H9 (cell line): ENCODE measurements around the gene DCUN1D4. TPM values are rescaled to one million over a fixed set of nuclear protein-coding genes. Genes with fewer than 3 reads are reported as not detected.

Source experiments
- DNase-seq: peaks from one replicate; pipeline ENCODE4 v3.0.0-alpha.2; 2017
- H2AFZ ChIP-seq: one replicate; pipeline ENCODE4 v1.6.1; 2013; ENCODE audit warnings: mild to moderate bottlenecking, low read length, control low read depth, moderate library complexity
- H2AK5ac ChIP-seq: 2 replicates; pipeline ENCODE4 v1.6.1; 2013; ENCODE audit warnings: low read length, control low read depth, mixed read lengths; ENCODE audit not compliant: insufficient read length
- H2BK120ac ChIP-seq: one replicate; pipeline ENCODE4 v1.6.1; 2013; ENCODE audit warnings: low read depth, mild to moderate bottlenecking, low read length, control low read depth, inconsistent platforms; ENCODE audit not compliant: poor library complexity, severe bottlenecking
- H2BK12ac ChIP-seq: 2 replicates; pipeline ENCODE4 v1.6.1; 2013; ENCODE audit warnings: low read length, control low read depth, mixed read lengths, low read depth; ENCODE audit not compliant: insufficient read length
- H2BK15ac ChIP-seq: 2 replicates; pipeline ENCODE4 v1.6.1; 2013; ENCODE audit warnings: low read depth, low read length, control low read depth
- H2BK20ac ChIP-seq: one replicate; pipeline ENCODE4 v1.6.1; 2013; ENCODE audit warnings: low read depth, mild to moderate bottlenecking, low read length, control low read depth, inconsistent platforms; ENCODE audit not compliant: poor library complexity, severe bottlenecking
- H2BK5ac ChIP-seq: 2 replicates; pipeline ENCODE4 v1.6.1; 2013; ENCODE audit warnings: low read length, control low read depth, mixed read lengths; ENCODE audit not compliant: insufficient read length
- H3K14ac ChIP-seq: 2 replicates; pipeline ENCODE4 v1.6.1; 2013; ENCODE audit warnings: low read length, control low read depth; ENCODE audit not compliant: insufficient read depth
- H3K18ac ChIP-seq: 2 replicates; pipeline ENCODE4 v1.6.1; 2013; ENCODE audit warnings: low read depth, mild to moderate bottlenecking, mixed read lengths, low read length, control low read depth; ENCODE audit not compliant: insufficient read length
- H3K23ac ChIP-seq: 2 replicates; pipeline ENCODE4 v1.6.1; 2013; ENCODE audit warnings: low read length, control low read depth, mixed read lengths, low read depth; ENCODE audit not compliant: insufficient read length
- H3K23me2 ChIP-seq: 2 replicates; pipeline ENCODE4 v1.6.1; 2013; ENCODE audit warnings: low read depth, mild to moderate bottlenecking, mixed read lengths, low read length, control low read depth; ENCODE audit not compliant: insufficient read length, poor library complexity, severe bottlenecking
- H3K27ac ChIP-seq: 2 replicates; pipeline ENCODE4 v1.5.1; 2013; ENCODE audit warnings: low read length, control low read depth, mixed read lengths, low read depth; ENCODE audit not compliant: insufficient read length
- H3K27me3 ChIP-seq: 2 replicates; pipeline ENCODE4 v1.6.1; 2013; ENCODE audit warnings: low read length, control low read depth, inconsistent platforms; ENCODE audit not compliant: insufficient read depth
- H3K4ac ChIP-seq: 2 replicates; pipeline ENCODE4 v1.6.1; 2013; ENCODE audit warnings: low read depth, mild to moderate bottlenecking, control low read depth, inconsistent platforms, low read length, moderate library complexity
- H3K4me1 ChIP-seq: 2 replicates; pipeline ENCODE4 v1.6.1; 2013; ENCODE audit warnings: low read length, control low read depth, inconsistent platforms; ENCODE audit not compliant: insufficient read depth
- H3K4me2 ChIP-seq: 2 replicates; pipeline ENCODE4 v1.6.1; 2013; ENCODE audit warnings: low read length, control low read depth, mixed read lengths; ENCODE audit not compliant: insufficient read length, insufficient read depth
- H3K56ac ChIP-seq: 2 replicates; pipeline ENCODE4 v1.6.1; 2013; ENCODE audit warnings: low read depth, mild to moderate bottlenecking, mixed read lengths, low read length, control low read depth; ENCODE audit not compliant: insufficient read length
- H3K79me1 ChIP-seq: 2 replicates; pipeline ENCODE4 v1.6.1; 2013; ENCODE audit warnings: low read depth, mild to moderate bottlenecking, moderate library complexity, low read length, control low read depth, inconsistent platforms; ENCODE audit not compliant: insufficient read depth, poor library complexity, severe bottlenecking
- H3K79me2 ChIP-seq: 2 replicates; pipeline ENCODE4 v1.6.1; 2013; ENCODE audit warnings: low read length, control low read depth, inconsistent platforms; ENCODE audit not compliant: insufficient read depth
- H3K9ac ChIP-seq: 2 replicates; pipeline ENCODE4 v1.6.1; 2013; ENCODE audit warnings: low read length, control low read depth, mixed read lengths; ENCODE audit not compliant: insufficient read length; ENCODE audit errors: extremely low read depth
- H3K9me3 ChIP-seq: one replicate; pipeline ENCODE4 v1.6.1; 2013; ENCODE audit warnings: low read depth, low read length, inconsistent platforms; ENCODE audit not compliant: control insufficient read depth
- H3T11ph ChIP-seq: one replicate; pipeline ENCODE4 v1.6.1; 2013; ENCODE audit warnings: mild to moderate bottlenecking, low read length, control low read depth, inconsistent platforms
- H4K20me1 ChIP-seq: one replicate; pipeline ENCODE4 v1.6.1; 2013; ENCODE audit not compliant: control insufficient read depth, insufficient read length, insufficient read depth
- H4K5ac ChIP-seq: 2 replicates; pipeline ENCODE4 v1.6.1; 2013; ENCODE audit warnings: low read depth, mild to moderate bottlenecking, mixed read lengths, low read length, control low read depth; ENCODE audit not compliant: insufficient read length
- H4K8ac ChIP-seq: replicated peaks from 2 replicates; pipeline ENCODE4 v1.6.1; 2013; ENCODE audit warnings: low read length, control low read depth, mixed read lengths, low read depth; ENCODE audit not compliant: insufficient read length
- H4K91ac ChIP-seq: 2 replicates; pipeline ENCODE4 v1.6.1; 2013; ENCODE audit warnings: low read depth, mild to moderate bottlenecking, moderate library complexity, mixed read lengths, low read length, control low read depth; ENCODE audit not compliant: insufficient read length
- H3K27ac Mint-ChIP-seq, 3 experiments: 2 replicates in 2 of 3; 3 replicates in 1 of 3; pipeline ENCODE4 v1.8.0; 2020 to 2021; ENCODE audit warnings: mixed read lengths in 3 of 3, mild to moderate bottlenecking in 1 of 3, moderate library complexity in 1 of 3
- H3K27me3 Mint-ChIP-seq: 2 replicates; pipeline ENCODE4 v1.8.0; 2021; ENCODE audit warnings: low read depth, mild to moderate bottlenecking, moderate library complexity, mixed read lengths
- H3K36me3 Mint-ChIP-seq, 3 experiments: 2 replicates in 2 of 3; 3 replicates in 1 of 3; pipeline ENCODE4 v1.8.0; 2020 to 2021; ENCODE audit warnings: low read depth in 3 of 3, mixed read lengths in 3 of 3; ENCODE audit not compliant: insufficient read depth in 1 of 3
- H3K4me1 Mint-ChIP-seq, 2 experiments: 2 replicates each; pipeline ENCODE4 v1.8.0; 2020; ENCODE audit warnings: mixed read lengths in 2 of 2
- H3K4me3 Mint-ChIP-seq, 2 experiments: 2 replicates in 1 of 2; 3 replicates in 1 of 2; pipeline ENCODE4 v1.8.0; 2020 to 2021; ENCODE audit warnings: mild to moderate bottlenecking in 2 of 2, mixed read lengths in 2 of 2, moderate library complexity in 1 of 2
- H3K9me3 Mint-ChIP-seq, 2 experiments: 2 replicates in 1 of 2; 3 replicates in 1 of 2; pipeline ENCODE4 v1.8.0; 2020; ENCODE audit warnings: mild to moderate bottlenecking in 2 of 2, mixed read lengths in 2 of 2, moderate library complexity in 1 of 2
- WGBS: extraction: QIAGEN DNeasy Blood & Tissue Kit; methylation state at CpG from one replicate; pipeline ENCODE4 v1.1.7; 2013; ENCODE audit warnings: missing lambda C conversion rate, low lambda C conversion rate, mixed read lengths; ENCODE audit not compliant: insufficient read length; ENCODE audit errors: extremely low coverage; 5-methylcytosine and 5-hydroxymethylcytosine counted together
- total RNA-seq: library from RNA; stranded (reverse); gene quantifications from 2 replicates; pipeline ENCODE4 v1.2.1, GENCODE V29; 2021
- TF ChIP-seq, protein P1 (sequence below): fragments of 200-600 bp; sonication (generic); conservative IDR thresholded peaks from 3 replicates; pipeline ENCODE4 v1.8.0; 2021; ENCODE audit warnings: antibody characterized with exemption, mild to moderate bottlenecking

The DCUN1D4 gene
- total RNA-seq, 1 experiment from 2014 or later: 46.7 TPM

DNA sequence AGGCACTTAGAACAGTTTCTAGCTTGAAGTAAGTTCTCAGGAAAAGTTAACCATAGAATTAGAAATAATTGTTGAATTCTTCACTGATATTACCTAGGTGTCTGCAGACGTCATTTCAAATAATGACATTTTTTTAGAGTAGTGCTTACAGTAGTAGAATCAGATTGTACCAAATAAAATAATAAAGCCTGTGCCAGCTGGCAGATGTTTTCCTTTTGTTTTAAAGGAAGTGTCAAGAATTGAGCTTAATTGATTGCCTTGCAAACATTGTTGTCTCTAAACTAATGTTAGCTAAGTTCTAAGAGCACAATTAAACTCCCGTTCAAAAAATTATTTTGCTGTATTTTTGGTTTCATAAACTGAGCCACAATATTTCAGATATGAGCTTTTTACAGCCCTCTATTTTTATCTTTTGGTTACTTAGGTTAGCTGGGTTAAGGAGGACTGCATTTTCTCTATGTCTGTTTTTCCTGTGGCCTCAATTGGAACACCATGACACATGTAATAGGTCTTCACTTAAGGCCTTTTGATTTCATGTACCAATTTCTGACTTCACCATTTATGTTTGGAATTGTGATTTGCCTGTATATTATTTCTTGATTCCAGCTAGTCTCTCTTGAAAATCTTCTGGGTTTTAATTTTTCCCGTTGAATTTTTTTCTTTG lies 64.2 kb downstream of the DCUN1D4 start:
- H2BK12ac ChIP-seq: no peak overlapping the region
- H3K23ac ChIP-seq: no peak overlapping the region
- H3K27ac ChIP-seq: no peak overlapping the region
- Mint-ChIP-seq H3K27me3 (no peaks in the 10 kb centered on the region), H3K27ac (no peak overlapping the region), H3K4me3 (no peak overlapping the region), H3K9me3 (no peaks in the 10 kb centered on the region), H3K36me3 (peaks cover 21 to 53% (median 44%) of the 10 kb centered on the region in 3 experiments; a peak in 6 of 7 replicates), H3K4me1 (no peaks in the 10 kb centered on the region)
- no peak overlapping the region for H4K91ac ChIP-seq
- H3K9ac ChIP-seq: no peak overlapping the region
- H2BK20ac ChIP-seq: no peak overlapping the region
- no peak overlapping the region for H3K56ac ChIP-seq
- no peak overlapping the region for H3K4ac ChIP-seq
- H3K4me1 ChIP-seq: no peaks in the 10 kb centered on the region
- no peak overlapping the region for H4K8ac ChIP-seq
- H3K79me1 ChIP-seq: no peaks in the 10 kb centered on the region
- WGBS: no CpG with 5 or more reads among the region's 3 CpGs
- H3K23me2 ChIP-seq: no peaks in the 10 kb centered on the region
- H4K20me1 ChIP-seq: no peaks in the 10 kb centered on the region
- H3K4me2 ChIP-seq: no peak overlapping the region
- H2BK5ac ChIP-seq: no peak overlapping the region
- no peak overlapping the region for H2AFZ ChIP-seq
- no peak overlapping the region for H3K18ac ChIP-seq
- DNase-seq: no peak
- no peak overlapping the region for H3T11ph ChIP-seq
- H3K9me3 ChIP-seq: no peaks in the 10 kb centered on the region
- H3K14ac ChIP-seq: no peak overlapping the region
- H3K79me2 ChIP-seq: no peaks in the 10 kb centered on the region
- TF ChIP-seq, protein P1, sequence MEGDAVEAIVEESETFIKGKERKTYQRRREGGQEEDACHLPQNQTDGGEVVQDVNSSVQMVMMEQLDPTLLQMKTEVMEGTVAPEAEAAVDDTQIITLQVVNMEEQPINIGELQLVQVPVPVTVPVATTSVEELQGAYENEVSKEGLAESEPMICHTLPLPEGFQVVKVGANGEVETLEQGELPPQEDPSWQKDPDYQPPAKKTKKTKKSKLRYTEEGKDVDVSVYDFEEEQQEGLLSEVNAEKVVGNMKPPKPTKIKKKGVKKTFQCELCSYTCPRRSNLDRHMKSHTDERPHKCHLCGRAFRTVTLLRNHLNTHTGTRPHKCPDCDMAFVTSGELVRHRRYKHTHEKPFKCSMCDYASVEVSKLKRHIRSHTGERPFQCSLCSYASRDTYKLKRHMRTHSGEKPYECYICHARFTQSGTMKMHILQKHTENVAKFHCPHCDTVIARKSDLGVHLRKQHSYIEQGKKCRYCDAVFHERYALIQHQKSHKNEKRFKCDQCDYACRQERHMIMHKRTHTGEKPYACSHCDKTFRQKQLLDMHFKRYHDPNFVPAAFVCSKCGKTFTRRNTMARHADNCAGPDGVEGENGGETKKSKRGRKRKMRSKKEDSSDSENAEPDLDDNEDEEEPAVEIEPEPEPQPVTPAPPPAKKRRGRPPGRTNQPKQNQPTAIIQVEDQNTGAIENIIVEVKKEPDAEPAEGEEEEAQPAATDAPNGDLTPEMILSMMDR: no peak
- H2BK120ac ChIP-seq: no peak overlapping the region
- no peaks in the 10 kb centered on the region for H3K27me3 ChIP-seq
- H4K5ac ChIP-seq: no peak overlapping the region
- H2BK15ac ChIP-seq: no peak overlapping the region
- no peak overlapping the region for H2AK5ac ChIP-seq
